Fibroblast of the aortic adventitia (primary cell): Measurements from ENCODE around the gene WDR81. TPM values are rescaled to one million over a fixed set of nuclear protein-coding genes. Genes with fewer than 3 reads are reported as not detected.
"Not testable (repeated sequence)": the region's sequence is repeated elsewhere in the genome, so short reads cannot be mapped to it uniquely, and the experiment has no call there.

ENCODE experiments used
- DNase-seq: peaks from one replicate; pipeline ENCODE4 v3.0.0-alpha.2; 2010; ENCODE audit warnings: low read depth
- H3K4me3 ChIP-seq: 2 replicates; pipeline ENCODE4 v1.5.1; 2011; ENCODE audit warnings: low read depth, mild to moderate bottlenecking, control low read depth, low read length, moderate library complexity
- CTCF ChIP-seq: IDR thresholded peaks from 2 replicates; pipeline ENCODE4 v1.5.1; 2011; ENCODE audit warnings: mild to moderate bottlenecking, low read length, control low read depth, inconsistent platforms; ENCODE audit not compliant: insufficient read depth
- total RNA-seq: library from RNA; depleted of rRNA; stranded (reverse); fragments of >200 nt; gene quantifications from 2 replicates; pipeline ENCODE4 v1.2.3, GENCODE V29; 2012; ENCODE audit warnings: low replicate concordance

WDR81 gene
- total RNA-seq, 1 donor: 27.7 TPM

- no peak for DNase-seq
- H3K4me3 ChIP-seq: no peak overlapping the region
- TF ChIP-seq CTCF: no peak
Observed at GRCh38 chr17:1732833-1733321, 8.4 kb downstream of the WDR81 start.

GRCh38 chr17:1733759-1734158 lies 9.3 kb downstream of the WDR81 start:
- no peak for TF ChIP-seq CTCF
- no peak overlapping the region for H3K4me3 ChIP-seq
- no peak for DNase-seq

- no peak overlapping the region for H3K4me3 ChIP-seq
- no peak for DNase-seq
- TF ChIP-seq CTCF: no peak
Observed at GRCh38 chr17:1735418-1735817, 10.9 kb downstream of the WDR81 start.

GRCh38 chr17:1735834-1736347 lies 11.4 kb downstream of the WDR81 start:
- DNase-seq: no peak
- no peak overlapping the region for H3K4me3 ChIP-seq
- no peak for TF ChIP-seq CTCF

- peak; percentile 62 for DNase-seq
- TF ChIP-seq CTCF: no peak
- no peak overlapping the region for H3K4me3 ChIP-seq
Observed at GRCh38 chr17:1736348-1737281, 12.1 kb downstream of the WDR81 start.

- no peak overlapping the region for H3K4me3 ChIP-seq
- no peak for DNase-seq
- no peak for TF ChIP-seq CTCF
Observed at GRCh38 chr17:1737531-1738291, 13.2 kb downstream of the WDR81 start.

- not testable (repeated sequence) for H3K4me3 ChIP-seq, DNase-seq
Observed at GRCh38 chr17:1741899-1742298, 17.4 kb downstream of the WDR81 start.
